Mucosa of descending colon (tissue), 3 donors: ENCODE results near the gene PTRH1. TPM values are rescaled to one million over a fixed set of nuclear protein-coding genes. Genes with fewer than 3 reads are reported as not detected.
A peak's percentile ranks its signal among the peaks of the same experiment; 100 is the strongest.

Source experiments
- ATAC-seq: fragments of 200-7000 bp; cut with Tn5 transposase; one replicate; pipeline ENCODE4 v1.9.1; 2020; ENCODE audit warnings: mild to moderate bottlenecking, moderate library complexity
- DNase-seq, 3 donors: peaks; one replicate each; pipeline ENCODE4 v3.0.0-alpha.2; 2020
- H3K36me3 ChIP-seq: fragments of 200-600 bp; one replicate; pipeline ENCODE4 v1.8.0; 2021; ENCODE audit warnings: low read depth, mild to moderate bottlenecking
- H3K4me1 ChIP-seq: fragments of 200-600 bp; one replicate; pipeline ENCODE4 v1.8.0; 2021; ENCODE audit warnings: low read depth, mild to moderate bottlenecking
- H3K4me3 ChIP-seq: fragments of 200-600 bp; one replicate; pipeline ENCODE4 v1.8.0; 2021; ENCODE audit warnings: mild to moderate bottlenecking
- H3K9me3 ChIP-seq: fragments of 200-600 bp; one replicate; pipeline ENCODE4 v1.8.0; 2021; ENCODE audit warnings: mild to moderate bottlenecking
- intact Hi-C, 2 donors: fragments of 100-400 bp; cut with DNase I in 1 of 2; cut with micrococcal nuclease in 1 of 2; formaldehyde crosslinking; loops; one replicate each; pipeline versions ENCODE4 v1.11.0 to v1.11.1; 2022; cut with DNase I, micrococcal nuclease
- total RNA-seq, 3 donors: library from RNA; stranded (reverse); fragmentation: NEBNext Ultra II Directional in 2 of 3; extraction: Animal tissue kit (Norgen Biotek cat#: 25700) in 2 of 3; gene quantifications; one replicate each; pipeline versions ENCODE4 v1.2.1 to v1.2.4, GENCODE V29; 2021 to 2023
- TF ChIP-seq, protein P1 (sequence below): fragments of 200-600 bp; IDR thresholded peaks from one replicate; pipeline ENCODE4 v1.8.0; 2022; ENCODE audit warnings: antibody characterized with exemption, mild to moderate bottlenecking
- donor health status: DM: no; HTN: no; CAD: no; lungs with moderate emphysema.
- donor health status: DM: no; HTN: no; CAD: no.
- donor health status: DM: no; HTN: yes; CAD: no.

The PTRH1 gene
- total RNA-seq, 3 donors from 2014 or later, result 5.1 to 10.5 (median 10.3) TPM

DNA sequence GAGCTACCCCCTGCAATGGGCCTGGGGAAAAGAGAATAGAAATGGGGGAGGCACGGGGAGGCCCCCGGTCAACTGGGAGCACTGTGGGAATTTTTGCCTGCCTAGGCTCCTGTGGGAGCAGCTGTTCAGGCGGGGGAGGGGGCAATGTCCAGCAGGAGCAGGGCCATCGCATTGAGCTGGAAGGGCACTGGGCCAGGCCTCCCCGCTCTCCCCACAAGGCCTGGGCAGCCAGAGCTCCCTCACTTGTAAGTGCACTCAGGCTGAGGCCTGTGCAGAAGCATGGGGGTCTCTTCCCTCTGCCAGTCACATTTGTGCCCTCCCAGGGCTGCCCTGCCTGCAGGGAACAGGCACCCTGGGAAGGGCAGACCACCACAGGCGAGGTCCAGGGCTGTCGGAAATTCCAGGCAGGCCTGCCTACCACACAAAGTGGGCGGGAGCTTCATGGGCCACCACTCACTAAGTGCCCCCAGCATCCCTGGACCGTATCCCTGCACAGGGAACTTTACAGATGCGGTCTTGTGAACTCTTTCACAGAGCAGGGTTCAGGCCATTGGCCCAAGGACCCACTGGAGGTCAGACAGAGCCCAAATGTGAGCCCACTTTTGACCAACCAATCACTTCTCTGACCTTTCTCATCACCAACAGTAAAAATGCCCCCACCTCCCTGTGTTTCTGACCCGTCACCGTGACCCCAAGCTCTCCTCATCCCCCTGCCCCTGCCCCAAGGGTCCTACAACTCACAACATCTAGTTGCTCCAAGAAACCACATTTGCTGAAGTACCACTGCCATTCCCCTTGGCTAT, 9.7 kb downstream of the PTRH1 start:
- DNase-seq, result no peak
- no peak for ATAC-seq
- intact Hi-C loops, result no loop called here

DNA sequence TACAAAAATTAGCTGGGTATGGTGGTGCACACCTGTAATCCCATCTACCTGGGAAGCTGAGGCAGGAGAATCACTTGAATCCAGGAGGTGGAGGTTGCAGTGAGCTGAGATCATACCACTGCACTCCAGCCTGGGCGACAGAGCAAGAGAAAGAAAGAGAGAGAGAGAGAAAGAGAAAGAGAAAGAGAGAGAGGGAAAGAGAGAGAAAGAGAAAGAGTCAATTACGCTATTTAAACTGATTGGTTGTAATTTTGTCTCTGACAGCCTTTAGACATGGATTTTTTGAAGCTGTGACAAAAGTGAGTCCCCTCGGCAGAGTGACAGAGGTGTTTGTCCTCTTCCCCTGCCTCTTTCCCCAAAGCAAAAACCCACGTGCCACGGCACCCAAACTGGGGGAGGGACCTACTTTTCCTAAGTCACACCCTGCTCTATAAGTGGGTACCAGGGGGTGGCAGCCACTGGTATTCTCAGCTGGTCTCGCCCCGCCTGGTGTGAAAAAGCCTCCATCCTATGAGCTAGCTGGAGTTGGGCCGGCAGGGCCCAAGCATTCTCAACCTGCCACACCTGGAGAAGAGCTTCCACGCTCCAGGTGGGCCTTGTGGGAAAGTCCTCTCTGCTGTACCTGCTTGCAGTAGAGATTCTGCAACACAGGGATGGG, 12.0 kb downstream of the PTRH1 start:
- H3K4me1 ChIP-seq, result peaks cover 6% of the 10 kb centered on the region
- no peak for ATAC-seq
- H3K4me3 ChIP-seq, result no peak overlapping the region
- TF ChIP-seq, protein P1, sequence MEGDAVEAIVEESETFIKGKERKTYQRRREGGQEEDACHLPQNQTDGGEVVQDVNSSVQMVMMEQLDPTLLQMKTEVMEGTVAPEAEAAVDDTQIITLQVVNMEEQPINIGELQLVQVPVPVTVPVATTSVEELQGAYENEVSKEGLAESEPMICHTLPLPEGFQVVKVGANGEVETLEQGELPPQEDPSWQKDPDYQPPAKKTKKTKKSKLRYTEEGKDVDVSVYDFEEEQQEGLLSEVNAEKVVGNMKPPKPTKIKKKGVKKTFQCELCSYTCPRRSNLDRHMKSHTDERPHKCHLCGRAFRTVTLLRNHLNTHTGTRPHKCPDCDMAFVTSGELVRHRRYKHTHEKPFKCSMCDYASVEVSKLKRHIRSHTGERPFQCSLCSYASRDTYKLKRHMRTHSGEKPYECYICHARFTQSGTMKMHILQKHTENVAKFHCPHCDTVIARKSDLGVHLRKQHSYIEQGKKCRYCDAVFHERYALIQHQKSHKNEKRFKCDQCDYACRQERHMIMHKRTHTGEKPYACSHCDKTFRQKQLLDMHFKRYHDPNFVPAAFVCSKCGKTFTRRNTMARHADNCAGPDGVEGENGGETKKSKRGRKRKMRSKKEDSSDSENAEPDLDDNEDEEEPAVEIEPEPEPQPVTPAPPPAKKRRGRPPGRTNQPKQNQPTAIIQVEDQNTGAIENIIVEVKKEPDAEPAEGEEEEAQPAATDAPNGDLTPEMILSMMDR, result no peak
- H3K9me3 ChIP-seq, result no peaks in the 10 kb centered on the region
- no peak for DNase-seq
- intact Hi-C loops, result no loop called here
- H3K36me3 ChIP-seq, result no peaks in the 10 kb centered on the region

More for the DNA sequence above, 9.7 kb downstream of the PTRH1 start:
- TF ChIP-seq, protein P1, result no peak
- H3K4me3 ChIP-seq, result no peak overlapping the region
- no peaks in the 10 kb centered on the region for H3K9me3 ChIP-seq
- H3K4me1 ChIP-seq, result no peaks in the 10 kb centered on the region
- H3K36me3 ChIP-seq, result no peaks in the 10 kb centered on the region

DNA sequence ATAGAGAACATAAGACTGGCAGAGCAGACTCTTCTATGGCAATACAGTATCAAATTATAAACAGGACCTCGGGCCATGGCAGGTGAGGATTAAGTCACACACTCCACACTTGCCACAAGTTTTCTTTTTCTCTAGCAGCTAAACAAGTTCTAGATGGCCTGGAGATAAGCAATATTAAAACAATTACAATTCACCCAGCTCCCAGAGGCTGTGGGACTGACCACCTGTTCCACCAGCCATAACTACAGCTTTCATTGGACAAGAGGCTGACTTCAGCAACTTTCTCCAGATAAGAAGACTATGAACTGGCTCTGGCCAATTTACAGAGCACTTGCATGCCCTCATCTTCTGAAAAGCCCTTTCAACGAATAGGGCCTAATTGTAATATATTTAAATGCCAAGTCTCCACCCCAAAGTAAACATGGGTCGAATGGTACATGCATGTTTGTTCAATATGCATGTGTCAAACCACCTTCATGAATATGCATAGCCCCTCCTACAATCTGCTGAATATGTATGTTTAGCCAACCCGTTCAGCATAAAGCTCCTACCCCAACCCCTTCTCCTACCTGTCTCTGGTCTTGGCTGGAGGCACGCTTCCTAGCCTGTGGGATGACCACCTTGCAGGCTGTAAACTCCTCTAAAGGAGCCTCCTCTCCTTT, 14.7 kb downstream of the PTRH1 start:
- TF ChIP-seq, protein P1, result no peak
- no peak for DNase-seq
- ATAC-seq, result no peak
- peaks cover 6% of the 10 kb centered on the region for H3K4me1 ChIP-seq
- no peak overlapping the region for H3K4me3 ChIP-seq
- no peaks in the 10 kb centered on the region for H3K9me3 ChIP-seq
- intact Hi-C loops, result no loop called here
- H3K36me3 ChIP-seq, result no peaks in the 10 kb centered on the region

DNA sequence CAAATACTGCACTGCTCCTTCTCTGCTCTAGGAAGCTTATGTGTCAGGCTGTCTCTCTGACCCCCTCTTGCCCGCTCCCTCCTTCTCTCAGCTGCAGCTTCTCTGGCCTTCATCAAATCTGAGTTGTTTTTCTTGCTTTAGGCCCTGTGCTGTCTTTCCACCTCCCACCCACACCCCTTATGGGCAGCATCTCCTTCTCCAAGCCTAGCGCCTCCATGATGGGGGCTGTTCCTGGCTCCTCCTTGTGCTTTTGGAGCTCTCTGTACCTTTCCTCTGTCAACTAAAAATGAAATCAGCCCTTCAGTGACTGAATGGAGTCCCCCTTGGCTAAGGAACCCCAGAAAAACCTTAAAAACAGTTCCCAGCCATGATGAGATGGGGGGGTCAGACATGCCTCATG, 15.3 kb downstream of the PTRH1 start:
- Histone ChIP-seq H3K9me3 (no peaks in the 10 kb centered on the region), H3K36me3 (no peaks in the 10 kb centered on the region), H3K4me1 (peaks cover 6% of the 10 kb centered on the region), H3K4me3 (no peak overlapping the region)
- TF ChIP-seq, protein P1, result no peak
- intact Hi-C loops, result no loop called here
- ATAC-seq (no peak), DNase-seq (no peak)

DNA sequence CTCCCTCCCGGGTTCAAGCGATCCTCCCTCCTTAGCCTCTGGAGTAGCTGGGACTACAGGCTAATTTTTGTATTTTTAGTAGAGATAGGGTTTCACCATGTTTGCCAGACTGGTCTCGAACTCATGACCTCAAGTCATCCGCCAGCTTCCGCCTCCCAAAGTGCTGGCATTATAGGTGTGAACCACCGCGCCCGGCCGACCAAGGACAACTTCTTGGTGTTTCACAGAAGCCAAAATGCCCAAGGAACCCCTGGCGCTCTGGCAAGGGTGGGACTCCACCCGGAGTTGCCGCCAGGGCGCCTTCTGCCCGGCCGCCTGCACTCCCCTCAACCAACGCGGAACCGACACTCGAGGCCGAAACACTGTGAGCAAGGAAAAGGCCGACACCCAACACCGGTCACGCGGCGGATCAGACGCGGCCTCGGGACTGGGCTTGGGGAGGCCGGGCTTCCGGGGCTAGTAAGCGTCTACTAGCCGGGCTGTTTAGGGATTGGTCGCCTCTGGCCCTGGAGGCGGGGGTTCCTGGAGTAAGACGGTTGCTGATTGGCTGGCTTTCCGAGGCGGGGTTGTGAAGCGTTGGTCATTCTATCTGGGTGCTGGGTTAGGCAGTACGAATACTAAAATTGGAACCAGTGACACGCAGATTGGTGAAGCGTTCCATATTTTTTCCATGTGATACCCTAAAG, 16.3 kb downstream of the PTRH1 start:
- Histone ChIP-seq H3K9me3 (no peaks in the 10 kb centered on the region), H3K4me1 (peaks cover 6% of the 10 kb centered on the region), H3K36me3 (no peaks in the 10 kb centered on the region), H3K4me3 (no peak overlapping the region)
- TF ChIP-seq, protein P1, result no peak
- DNase-seq, result peak; percentile 94 to 97 (median 95)
- peak; percentile 99 for ATAC-seq
- intact Hi-C loops, result no loop called here
